Ishikawa (cell line): ENCODE data around the gene LYSMD1.

Source experiments
- CEBPB ChIP-seq: IDR thresholded peaks from 2 replicates; pipeline ENCODE4 v1.6.1; 2012
- CREB1 ChIP-seq: IDR thresholded peaks from 2 replicates; pipeline ENCODE4 v1.6.1; 2012; ENCODE audit warnings: low read depth
- EGR1 ChIP-seq: IDR thresholded peaks from 2 replicates; pipeline ENCODE4 v1.6.1; 2012
- EP300 ChIP-seq: IDR thresholded peaks from 2 replicates; pipeline ENCODE4 v1.6.1; 2012; ENCODE audit warnings: borderline replicate concordance
- FOXM1 ChIP-seq: IDR thresholded peaks from 2 replicates; pipeline ENCODE4 v1.6.1; 2012; ENCODE audit warnings: low read depth, borderline replicate concordance
- MAX ChIP-seq: IDR thresholded peaks from 2 replicates; pipeline ENCODE4 v1.6.1; 2012
- NFIC ChIP-seq: IDR thresholded peaks from 2 replicates; pipeline ENCODE4 v1.6.1; 2012
- RAD21 ChIP-seq: IDR thresholded peaks from 2 replicates; pipeline ENCODE4 v1.6.1; 2012; ENCODE audit warnings: low read depth
- REST ChIP-seq: IDR thresholded peaks from 2 replicates; pipeline ENCODE4 v1.6.1; 2012; ENCODE audit warnings: low read depth, mild to moderate bottlenecking
- TAF1 ChIP-seq: IDR thresholded peaks from 2 replicates; pipeline ENCODE4 v1.6.1; 2012; ENCODE audit warnings: low read depth, mild to moderate bottlenecking
- TCF12 ChIP-seq: IDR thresholded peaks from 2 replicates; pipeline ENCODE4 v1.6.1; 2012; ENCODE audit warnings: low read depth
- TEAD4 ChIP-seq: IDR thresholded peaks from 2 replicates; pipeline ENCODE4 v1.6.1; 2012
- USF1 ChIP-seq: IDR thresholded peaks from 2 replicates; pipeline ENCODE4 v1.6.1; 2012
- YY1 ChIP-seq: IDR thresholded peaks from 2 replicates; pipeline ENCODE4 v1.6.1; 2012; ENCODE audit warnings: low read depth

GRCh38 chr1:151135433-151136385 is 30.0 kb downstream of the LYSMD1 start:
- TF ChIP-seq FOXM1 (no peak), EP300 (no peak), MAX (no peak), REST (no peak), EGR1 (no peak), CEBPB (no peak), NFIC (no peak), YY1 (no peak), RAD21 (no peak), TCF12 (no peak), TEAD4 (no peak), TAF1 (no peak), CREB1 (no peak), USF1 (no peak)
